HG03064 (cell line): ENCODE measurements around the gene NALCN.
"Not testable (repeated sequence)": the region's sequence is repeated elsewhere in the genome, so short reads cannot be mapped to it uniquely, and the experiment has no call there.

Source experiments
- ATAC-seq: cut with Tn5 transposase; IDR thresholded peaks from one replicate; pipeline ENCODE4 v1.9.1; 2021; ENCODE audit warnings: low read depth; ENCODE audit not compliant: unreplicated experiment

Gene NALCN

GRCh38 chr13:101343128-101343787 lies 73.0 kb downstream of the NALCN start:
- ATAC-seq, result no peak

- no peak for ATAC-seq
Measured at GRCh38 chr13:101341464-101341863, 74.8 kb downstream of the NALCN start.

- no peak for ATAC-seq
Measured at GRCh38 chr13:101339202-101339601, 77.1 kb downstream of the NALCN start.

- no peak for ATAC-seq
Measured at GRCh38 chr13:101332583-101332982, 83.7 kb downstream of the NALCN start.

GRCh38 chr13:101331731-101332130 lies 84.6 kb downstream of the NALCN start:
- no peak for ATAC-seq

GRCh38 chr13:101327871-101328270 lies 88.4 kb downstream of the NALCN start:
- no peak for ATAC-seq

GRCh38 chr13:101326710-101327109 lies 89.6 kb downstream of the NALCN start:
- ATAC-seq, result no peak

- ATAC-seq, result no peak
Measured at GRCh38 chr13:101325423-101325822, 90.9 kb downstream of the NALCN start.

- ATAC-seq, result no peak
Measured at GRCh38 chr13:101323601-101324000, 92.7 kb downstream of the NALCN start.

- ATAC-seq, result no peak
Measured at GRCh38 chr13:101317986-101318523, 98.3 kb downstream of the NALCN start.

- ATAC-seq, result not testable (repeated sequence)
Measured at GRCh38 chr13:101313479-101313878, 102.8 kb downstream of the NALCN start.

GRCh38 chr13:101309014-101309619 lies 107.2 kb downstream of the NALCN start:
- no peak for ATAC-seq

GRCh38 chr13:101308247-101309013 lies 107.9 kb downstream of the NALCN start:
- no peak for ATAC-seq

GRCh38 chr13:101307181-101307701 lies 109.1 kb downstream of the NALCN start:
- no peak for ATAC-seq

- no peak for ATAC-seq
Measured at GRCh38 chr13:101306773-101307172, 109.5 kb downstream of the NALCN start.

- ATAC-seq, result no peak
Measured at GRCh38 chr13:101305981-101306411, 110.3 kb downstream of the NALCN start.

GRCh38 chr13:101303521-101303920 lies 112.8 kb downstream of the NALCN start:
- ATAC-seq, result no peak

GRCh38 chr13:101301053-101301452 lies 115.3 kb downstream of the NALCN start:
- no peak for ATAC-seq

- ATAC-seq, result no peak
Measured at GRCh38 chr13:101300531-101300930, 115.8 kb downstream of the NALCN start.

- ATAC-seq, result no peak
Measured at GRCh38 chr13:101298517-101298916, 117.8 kb downstream of the NALCN start.

- no peak for ATAC-seq
Measured at GRCh38 chr13:101297794-101298193, 118.5 kb downstream of the NALCN start.
